ENCODE measurements around the gene UBA1.

Gene UBA1

DNA sequence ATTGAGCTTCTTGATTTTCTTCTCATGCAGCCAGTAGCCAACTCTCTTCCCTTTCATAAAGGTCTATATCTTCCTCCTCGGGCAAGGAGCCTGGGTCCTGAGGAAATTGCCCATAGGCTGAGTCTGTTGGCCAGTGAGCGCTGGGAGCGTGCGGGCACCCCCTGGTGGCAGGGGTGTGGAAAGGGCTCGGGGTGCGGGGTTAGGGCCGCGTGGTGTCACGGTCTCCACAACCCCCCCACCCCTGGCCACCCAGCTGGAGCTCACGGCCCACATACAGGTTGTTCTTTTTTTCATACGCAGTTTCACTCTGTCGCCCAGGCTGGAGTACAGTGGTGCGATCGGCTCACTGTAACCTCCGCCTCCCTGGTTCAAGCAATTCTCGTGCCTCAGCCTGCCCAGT lies 35.5 kb upstream of the UBA1 start:
- Histone ChIP-seq H3K4me1 (ENCODE audit: control insufficient read depth, insufficient read depth, low read length) (no peaks in the 10 kb centered on the region), H3K27me3 (ENCODE audit: control insufficient read depth, insufficient read depth, low read length) (no peaks in the 10 kb centered on the region), H3K4me3 (ENCODE audit: low read depth, low read length) (no peak overlapping the region), H3K36me3 (ENCODE audit: control insufficient read depth, insufficient read depth, low read length) (peaks cover 4% of the 10 kb centered on the region), H3K9me3 (ENCODE audit: control insufficient read depth, insufficient read depth, low read length) (no peaks in the 10 kb centered on the region), H3K9ac (ENCODE audit: low read depth, low read length) (no peak overlapping the region)

DNA sequence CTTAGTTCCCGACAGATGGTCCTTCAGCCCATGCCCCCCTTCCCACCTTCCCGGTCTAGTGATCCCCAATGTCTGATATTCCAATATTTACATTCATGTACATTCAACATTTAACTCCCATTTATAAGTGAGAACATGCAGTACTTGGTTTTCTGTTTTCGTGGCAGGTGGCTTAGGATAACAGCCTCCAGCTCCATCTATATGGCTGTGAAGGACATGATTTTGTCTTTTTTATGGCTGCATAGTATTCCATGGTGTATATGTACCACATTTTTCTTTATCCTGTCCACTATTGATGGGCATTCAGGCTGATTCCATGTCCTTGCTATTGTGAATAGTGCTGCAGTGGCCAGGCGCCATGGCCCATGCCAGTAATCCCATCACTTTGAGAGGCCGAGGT lies 34.8 kb upstream of the UBA1 start:
- H3K36me3 ChIP-seq (ENCODE audit: control insufficient read depth, insufficient read depth, low read length) = peaks cover 4% of the 10 kb centered on the region
- no peaks in the 10 kb centered on the region for H3K4me1 ChIP-seq (ENCODE audit: control insufficient read depth, insufficient read depth, low read length)
- H3K4me3 ChIP-seq (ENCODE audit: low read depth, low read length) = no peak overlapping the region
- H3K9me3 ChIP-seq (ENCODE audit: control insufficient read depth, insufficient read depth, low read length) = no peaks in the 10 kb centered on the region
- no peaks in the 10 kb centered on the region for H3K27me3 ChIP-seq (ENCODE audit: control insufficient read depth, insufficient read depth, low read length)
- H3K9ac ChIP-seq (ENCODE audit: low read depth, low read length) = no peak overlapping the region

DNA sequence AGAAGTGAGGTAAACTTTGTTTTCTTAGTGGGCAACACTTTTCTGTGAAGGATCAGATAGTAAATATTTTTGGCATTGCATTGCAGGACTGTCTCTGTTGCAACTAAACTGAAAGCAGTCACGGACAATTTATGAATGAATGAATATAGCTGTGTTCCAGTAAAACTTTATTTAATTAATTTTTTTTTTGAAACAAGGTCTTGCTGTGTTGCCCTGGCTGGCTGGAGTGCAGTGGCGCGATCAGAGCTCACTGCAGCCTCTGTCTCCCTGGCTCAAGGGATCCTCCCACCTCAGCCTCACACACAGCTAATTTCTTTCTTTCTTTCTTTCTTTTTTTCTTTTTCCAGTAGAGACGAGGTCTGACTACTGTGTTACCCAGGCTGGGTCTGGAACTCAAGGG lies 32.8 kb upstream of the UBA1 start:
- Histone ChIP-seq H3K4me1 (ENCODE audit: control insufficient read depth, insufficient read depth, low read length) (no peaks in the 10 kb centered on the region), H3K36me3 (ENCODE audit: control insufficient read depth, insufficient read depth, low read length) (peaks cover 4% of the 10 kb centered on the region)

DNA sequence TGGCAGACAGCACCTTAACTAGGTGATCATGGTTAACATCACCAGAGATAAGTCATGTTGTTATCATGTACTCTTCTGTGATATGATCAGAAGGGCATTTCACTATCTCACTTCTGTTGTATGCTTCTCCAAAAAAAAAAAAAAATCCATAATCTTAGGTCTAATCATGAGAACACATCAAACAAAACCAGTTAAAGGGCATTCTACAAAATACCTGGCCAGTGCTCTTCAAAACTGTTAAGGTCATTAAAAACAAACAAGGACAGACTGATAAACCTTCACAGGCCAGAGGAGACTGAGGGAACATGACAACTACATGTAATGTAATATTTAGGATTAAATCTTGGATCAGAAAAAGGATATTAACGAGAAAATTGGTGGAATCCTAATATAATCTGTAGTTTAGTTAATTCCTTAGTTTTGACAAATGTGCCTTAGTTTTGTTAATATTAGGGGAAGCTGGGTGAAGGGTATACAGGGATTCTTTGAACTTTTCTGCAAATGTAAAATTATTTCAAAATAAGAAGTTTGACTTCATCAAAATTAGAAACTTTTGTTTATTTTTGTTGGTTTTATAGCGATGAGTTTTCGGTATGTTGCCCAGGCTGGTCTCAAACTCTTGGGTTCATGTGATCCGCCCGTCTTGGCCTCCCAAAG lies 30.6 kb upstream of the UBA1 start:
- no peak overlapping the region for H3K4me3 ChIP-seq (ENCODE audit: low read depth, low read length)
- no peak overlapping the region for H3K9ac ChIP-seq (ENCODE audit: low read depth, low read length)
- H3K27me3 ChIP-seq (ENCODE audit: control insufficient read depth, insufficient read depth, low read length) = no peaks in the 10 kb centered on the region
- H3K9me3 ChIP-seq (ENCODE audit: control insufficient read depth, insufficient read depth, low read length) = no peaks in the 10 kb centered on the region
- H3K4me1 ChIP-seq (ENCODE audit: control insufficient read depth, insufficient read depth, low read length) = no peaks in the 10 kb centered on the region
- no peaks in the 10 kb centered on the region for H3K36me3 ChIP-seq (ENCODE audit: control insufficient read depth, insufficient read depth, low read length)

More for the DNA sequence above, 32.8 kb upstream of the UBA1 start:
- no peak overlapping the region for H3K4me3 ChIP-seq (ENCODE audit: low read depth, low read length)
- H3K9me3 ChIP-seq (ENCODE audit: control insufficient read depth, insufficient read depth, low read length) = no peaks in the 10 kb centered on the region
- H3K9ac ChIP-seq (ENCODE audit: low read depth, low read length) = no peak overlapping the region
- no peaks in the 10 kb centered on the region for H3K27me3 ChIP-seq (ENCODE audit: control insufficient read depth, insufficient read depth, low read length)

DNA sequence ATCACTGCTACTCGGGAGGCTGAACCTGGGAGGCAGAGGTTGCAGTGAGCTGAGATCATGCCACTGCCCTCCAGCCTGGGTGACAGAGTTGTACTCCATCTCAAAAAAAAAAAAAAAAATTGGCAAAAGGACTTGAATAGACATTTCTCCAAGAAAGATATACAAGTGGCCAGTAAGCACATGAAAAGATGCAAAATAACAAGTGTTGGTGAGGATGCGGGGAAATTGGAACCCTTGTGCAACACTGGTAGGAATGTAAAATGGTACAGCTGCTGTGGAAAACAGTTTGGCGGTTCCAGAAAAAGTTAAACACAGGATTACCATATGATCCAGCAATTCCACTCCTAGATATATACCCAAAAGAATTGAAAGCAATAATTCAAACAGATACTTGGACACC lies 29.2 kb upstream of the UBA1 start:
- Histone ChIP-seq H3K4me1 (ENCODE audit: control insufficient read depth, insufficient read depth, low read length) (no peaks in the 10 kb centered on the region), H3K36me3 (ENCODE audit: control insufficient read depth, insufficient read depth, low read length) (peaks cover 4% of the 10 kb centered on the region), H3K9me3 (ENCODE audit: control insufficient read depth, insufficient read depth, low read length) (no peaks in the 10 kb centered on the region), H3K9ac (ENCODE audit: low read depth, low read length) (no peak overlapping the region), H3K27me3 (ENCODE audit: control insufficient read depth, insufficient read depth, low read length) (no peaks in the 10 kb centered on the region), H3K4me3 (ENCODE audit: low read depth, low read length) (no peak overlapping the region)

DNA sequence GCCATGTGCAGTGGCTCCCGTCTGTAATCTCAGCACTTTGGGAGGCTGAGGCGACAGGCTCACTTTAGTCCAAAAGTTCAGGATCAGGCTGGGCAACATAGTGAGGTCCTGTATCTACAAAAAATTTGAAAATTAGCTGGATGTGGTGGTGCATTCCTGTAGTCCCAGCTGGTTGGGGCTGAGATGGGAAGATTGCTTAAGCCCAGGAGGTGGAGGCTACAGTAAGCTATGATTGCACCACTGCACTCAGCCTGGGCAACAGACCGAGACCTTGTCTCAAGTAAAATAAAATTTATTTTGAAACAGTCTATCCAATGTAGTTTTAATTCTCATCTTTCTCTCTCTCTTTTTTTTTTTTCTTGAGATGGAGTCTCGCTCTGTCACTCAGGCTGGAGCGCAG lies 27.5 kb upstream of the UBA1 start:
- H3K4me1 ChIP-seq (ENCODE audit: control insufficient read depth, insufficient read depth, low read length) = no peaks in the 10 kb centered on the region
- no peak overlapping the region for H3K4me3 ChIP-seq (ENCODE audit: low read depth, low read length)
- peaks cover 17% of the 10 kb centered on the region for H3K36me3 ChIP-seq (ENCODE audit: control insufficient read depth, insufficient read depth, low read length)
- no peaks in the 10 kb centered on the region for H3K27me3 ChIP-seq (ENCODE audit: control insufficient read depth, insufficient read depth, low read length)
- H3K9me3 ChIP-seq (ENCODE audit: control insufficient read depth, insufficient read depth, low read length) = no peaks in the 10 kb centered on the region
- no peak overlapping the region for H3K9ac ChIP-seq (ENCODE audit: low read depth, low read length)

DNA sequence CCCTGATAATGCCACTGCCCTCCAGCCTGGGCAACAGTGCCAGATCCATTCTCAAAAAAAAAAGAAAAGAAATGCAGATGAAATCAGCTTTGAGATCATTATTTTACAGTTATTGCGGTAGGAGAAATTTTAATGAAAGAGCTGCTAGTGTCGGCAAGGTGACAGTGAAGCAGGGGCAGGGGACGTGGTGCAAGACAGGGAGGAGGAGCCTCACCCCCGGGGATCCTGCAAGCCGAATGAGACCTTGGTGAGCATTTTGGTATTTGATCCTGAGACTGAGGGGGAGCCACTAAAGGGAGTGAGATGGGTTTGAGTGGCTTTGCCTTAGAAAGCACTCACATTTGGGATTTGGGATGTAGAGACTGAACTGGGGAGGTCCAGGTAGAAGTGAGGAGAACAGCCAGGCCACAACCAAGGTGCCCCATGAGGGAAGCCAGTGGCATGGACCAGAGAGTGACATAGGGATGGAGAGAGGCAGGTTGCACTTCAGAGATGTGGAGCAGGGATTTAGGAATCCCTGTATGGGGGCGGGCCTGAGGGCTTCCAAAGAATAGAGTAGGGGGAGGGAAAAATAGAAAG lies 25.0 kb upstream of the UBA1 start:
- Histone ChIP-seq H3K9me3 (ENCODE audit: control insufficient read depth, insufficient read depth, low read length) (no peaks in the 10 kb centered on the region), H3K4me3 (ENCODE audit: low read depth, low read length) (no peak overlapping the region), H3K9ac (ENCODE audit: low read depth, low read length) (no peak overlapping the region), H3K4me1 (ENCODE audit: control insufficient read depth, insufficient read depth, low read length) (no peaks in the 10 kb centered on the region), H3K27me3 (ENCODE audit: control insufficient read depth, insufficient read depth, low read length) (no peaks in the 10 kb centered on the region), H3K36me3 (ENCODE audit: control insufficient read depth, insufficient read depth, low read length) (peaks cover 31% of the 10 kb centered on the region)

DNA sequence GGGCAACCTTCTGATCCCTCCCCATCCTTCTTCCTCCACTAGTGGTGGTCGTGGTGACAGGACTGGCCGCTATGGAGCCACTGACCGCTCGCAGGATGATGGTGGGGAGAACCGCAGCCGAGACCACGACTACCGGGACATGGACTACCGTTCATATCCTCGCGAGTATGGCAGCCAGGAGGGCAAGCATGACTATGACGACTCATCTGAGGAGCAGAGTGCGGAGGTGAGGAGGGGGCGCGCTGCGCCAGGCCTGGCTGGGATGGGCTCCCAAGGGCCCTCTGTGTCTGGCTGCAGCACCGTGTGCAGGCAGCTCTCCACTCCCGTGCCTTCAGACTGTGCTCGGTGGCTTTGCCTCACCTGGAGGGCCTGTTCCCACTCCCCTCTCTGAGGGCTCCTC lies 24.4 kb upstream of the UBA1 start:
- no peak overlapping the region for H3K9ac ChIP-seq (ENCODE audit: low read depth, low read length)
- H3K4me3 ChIP-seq (ENCODE audit: low read depth, low read length) = no peak overlapping the region
- H3K36me3 ChIP-seq (ENCODE audit: control insufficient read depth, insufficient read depth, low read length) = peaks cover 36% of the 10 kb centered on the region
- no peaks in the 10 kb centered on the region for H3K4me1 ChIP-seq (ENCODE audit: control insufficient read depth, insufficient read depth, low read length)
- H3K9me3 ChIP-seq (ENCODE audit: control insufficient read depth, insufficient read depth, low read length) = no peaks in the 10 kb centered on the region
- no peaks in the 10 kb centered on the region for H3K27me3 ChIP-seq (ENCODE audit: control insufficient read depth, insufficient read depth, low read length)

DNA sequence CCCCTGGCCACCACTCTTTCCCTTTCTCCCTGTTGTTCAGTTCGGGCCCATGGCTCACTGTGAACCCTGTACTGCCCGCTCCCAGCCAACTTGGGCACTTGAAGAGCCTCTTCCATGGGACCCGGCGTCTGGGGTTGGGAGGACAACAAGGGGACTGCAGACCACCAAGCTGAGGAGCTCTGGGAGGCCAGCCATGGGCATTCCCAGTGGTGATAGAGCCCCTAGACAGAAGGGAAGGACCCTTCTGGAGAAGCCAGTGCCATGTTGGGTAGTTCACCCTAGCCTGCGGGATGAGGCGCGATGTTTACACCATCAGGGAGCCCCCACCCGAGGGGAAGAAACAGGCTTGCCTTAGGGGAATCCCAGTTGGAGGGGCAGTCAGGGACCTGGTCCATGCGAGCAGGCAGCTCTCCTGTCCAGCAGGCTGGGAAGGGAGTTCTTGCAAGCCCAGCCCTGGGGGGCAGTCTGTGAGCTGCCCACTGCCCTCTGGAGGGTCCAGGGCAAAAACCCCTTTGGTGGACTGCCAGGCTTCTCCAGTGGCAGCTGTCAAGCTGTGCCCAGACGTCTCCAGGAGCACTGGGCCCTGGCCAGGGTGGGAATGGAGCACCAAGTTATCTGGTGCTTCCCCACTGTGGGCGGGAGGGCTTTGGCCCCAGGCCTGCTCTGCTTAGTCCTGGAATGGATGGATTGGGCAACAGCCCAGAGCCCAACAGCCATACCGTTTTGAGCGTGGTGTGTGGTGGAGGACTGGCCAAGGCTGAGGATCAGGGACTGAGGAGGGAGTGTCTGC lies 23.7 kb upstream of the UBA1 start:
- H3K4me1 ChIP-seq (ENCODE audit: control insufficient read depth, insufficient read depth, low read length) = no peaks in the 10 kb centered on the region
- H3K9me3 ChIP-seq (ENCODE audit: control insufficient read depth, insufficient read depth, low read length) = no peaks in the 10 kb centered on the region
- no peak overlapping the region for H3K9ac ChIP-seq (ENCODE audit: low read depth, low read length)
- no peak overlapping the region for H3K4me3 ChIP-seq (ENCODE audit: low read depth, low read length)
- no peaks in the 10 kb centered on the region for H3K27me3 ChIP-seq (ENCODE audit: control insufficient read depth, insufficient read depth, low read length)
- peaks cover 42% of the 10 kb centered on the region for H3K36me3 ChIP-seq (ENCODE audit: control insufficient read depth, insufficient read depth, low read length)

DNA sequence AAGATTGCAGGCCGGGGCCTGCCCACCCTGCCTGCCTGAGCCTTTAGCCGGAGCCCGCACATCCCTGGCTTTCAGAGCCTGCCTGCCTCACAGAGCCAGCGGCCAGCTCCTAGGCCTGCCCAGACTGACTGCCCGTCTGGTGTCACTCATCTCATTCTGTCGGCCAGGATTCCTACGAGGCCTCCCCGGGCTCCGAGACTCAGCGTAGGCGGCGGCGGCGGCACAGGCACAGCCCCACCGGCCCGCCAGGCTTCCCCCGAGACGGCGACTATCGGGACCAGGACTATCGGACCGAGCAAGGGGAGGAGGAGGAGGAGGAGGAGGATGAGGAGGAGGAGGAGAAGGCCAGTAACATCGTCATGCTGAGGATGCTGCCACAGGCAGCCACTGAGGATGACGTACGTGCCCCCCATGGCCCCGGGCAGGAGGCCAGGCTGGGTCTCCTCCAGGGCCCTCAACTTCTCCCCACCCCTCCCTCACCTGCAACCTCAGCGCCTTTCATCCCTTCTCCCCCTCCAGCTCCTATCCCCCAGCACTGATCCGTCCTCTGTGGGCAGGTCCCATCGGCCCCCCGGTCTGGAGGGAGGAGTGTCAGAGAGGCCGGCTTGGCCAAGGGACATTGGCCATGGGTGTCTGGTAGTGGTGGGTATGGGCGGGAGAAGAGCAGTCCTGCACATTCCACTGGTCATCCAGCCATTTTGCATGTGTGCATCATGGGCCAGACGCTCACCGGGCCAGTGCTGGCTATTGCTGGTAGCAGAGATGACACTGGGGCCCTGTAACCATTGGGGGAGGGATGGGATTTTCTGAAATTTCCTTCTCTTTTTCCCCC lies 22.6 kb upstream of the UBA1 start:
- Histone ChIP-seq H3K9ac (ENCODE audit: low read depth, low read length) (no peak overlapping the region), H3K36me3 (ENCODE audit: control insufficient read depth, insufficient read depth, low read length) (peaks cover 52% of the 10 kb centered on the region), H3K4me3 (ENCODE audit: low read depth, low read length) (no peak overlapping the region), H3K9me3 (ENCODE audit: control insufficient read depth, insufficient read depth, low read length) (no peaks in the 10 kb centered on the region), H3K4me1 (ENCODE audit: control insufficient read depth, insufficient read depth, low read length) (no peaks in the 10 kb centered on the region), H3K27me3 (ENCODE audit: control insufficient read depth, insufficient read depth, low read length) (no peaks in the 10 kb centered on the region)

DNA sequence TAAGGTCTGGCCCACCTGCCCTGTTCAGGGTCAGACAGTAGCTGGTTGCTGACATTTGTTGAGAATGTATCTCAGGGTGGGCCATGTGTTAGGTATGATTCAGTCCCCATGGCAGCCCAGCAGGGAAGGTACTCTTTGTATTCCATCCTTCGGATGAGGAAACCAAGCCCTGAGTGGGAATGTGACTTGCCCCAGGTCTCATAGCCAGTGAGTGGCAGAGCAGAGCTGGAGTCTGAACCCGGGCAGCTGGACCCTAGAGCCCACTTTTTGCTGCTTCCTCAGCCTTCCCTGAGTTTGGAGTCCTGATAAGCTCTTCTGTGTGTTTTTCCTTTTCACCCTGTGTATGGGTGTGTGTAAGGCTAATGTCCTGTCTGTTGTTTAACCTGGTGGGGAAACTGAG lies 21.6 kb upstream of the UBA1 start:
- H3K36me3 ChIP-seq (ENCODE audit: control insufficient read depth, insufficient read depth, low read length) = peaks cover 60% of the 10 kb centered on the region
- no peaks in the 10 kb centered on the region for H3K9me3 ChIP-seq (ENCODE audit: control insufficient read depth, insufficient read depth, low read length)
- no peak overlapping the region for H3K9ac ChIP-seq (ENCODE audit: low read depth, low read length)
- no peaks in the 10 kb centered on the region for H3K27me3 ChIP-seq (ENCODE audit: control insufficient read depth, insufficient read depth, low read length)
- H3K4me3 ChIP-seq (ENCODE audit: low read depth, low read length) = no peak overlapping the region
- no peaks in the 10 kb centered on the region for H3K4me1 ChIP-seq (ENCODE audit: control insufficient read depth, insufficient read depth, low read length)

Data from iPS-15b (cell line).